CD8-positive, alpha-beta memory T cell (primary cell): ENCODE measurements around the gene ATXN7L3B. TPM values are rescaled to one million over a fixed set of nuclear protein-coding genes. Genes with fewer than 3 reads are reported as not detected.

Experiments used
- CTCF ChIA-PET: fragments of 350-600 bp; sonication (Branson Sonifier 250); formaldehyde crosslinking; loops from one replicate; lab custom pipeline; 2021; ENCODE audit warnings: antibody characterized with exemption; lab: Charles Lee
- POLR2A ChIA-PET: fragments of 350-600 bp; sonication (Branson Sonifier 250); formaldehyde crosslinking; loops from one replicate; lab custom pipeline; 2021; ENCODE audit warnings: antibody characterized with exemption; lab: Charles Lee
- DNase-seq, 5 donors: peaks; one replicate each; pipeline versions ENCODE4 v3.0.0 to v3.0.0-alpha.2; 2020 to 2022; ENCODE audit warnings: mixed read lengths in 1 of 5
- H3K27ac ChIP-seq: one replicate; pipeline ENCODE4 v1.7.0; 2013; ENCODE audit warnings: low read depth, mild to moderate bottlenecking, low read length, moderate library complexity
- H3K27me3 ChIP-seq: 2 replicates; pipeline ENCODE4 v1.7.0; 2013; ENCODE audit warnings: low read length, mild to moderate bottlenecking; ENCODE audit not compliant: insufficient read depth, poor library complexity, severe bottlenecking
- H3K36me3 ChIP-seq: 2 replicates; pipeline ENCODE4 v1.7.0; 2013; ENCODE audit warnings: mild to moderate bottlenecking, low read length, moderate library complexity; ENCODE audit not compliant: insufficient read depth
- H3K4me1 ChIP-seq: 2 replicates; pipeline ENCODE4 v1.7.0; 2013; ENCODE audit warnings: mild to moderate bottlenecking, low read length, moderate library complexity; ENCODE audit not compliant: insufficient read depth
- H3K4me3 ChIP-seq: 2 replicates; pipeline ENCODE4 v1.7.0; 2013; ENCODE audit warnings: mild to moderate bottlenecking, low read length
- H3K9me3 ChIP-seq: 2 replicates; pipeline ENCODE4 v1.7.0; 2013; ENCODE audit warnings: mild to moderate bottlenecking, low read length
- H3K27ac Mint-ChIP-seq, 8 donors: one replicate each; pipeline ENCODE4 v1.8.0; 2020 to 2021; ENCODE audit warnings: mixed read lengths in 8 of 8, mild to moderate bottlenecking in 6 of 8, inconsistent platforms in 3 of 8, moderate library complexity in 3 of 8
- H3K27me3 Mint-ChIP-seq, 2 donors: one replicate each; pipeline ENCODE4 v1.8.0; 2020 to 2021; ENCODE audit warnings: mixed read lengths in 2 of 2, mild to moderate bottlenecking in 1 of 2, moderate library complexity in 1 of 2
- H3K36me3 Mint-ChIP-seq, 3 donors: one replicate each; pipeline ENCODE4 v1.8.0; 2020 to 2021; ENCODE audit warnings: mixed read lengths in 3 of 3, inconsistent platforms in 1 of 3, mild to moderate bottlenecking in 1 of 3
- H3K4me1 Mint-ChIP-seq, 3 donors: one replicate each; pipeline ENCODE4 v1.8.0; 2020 to 2021; ENCODE audit warnings: mixed read lengths in 3 of 3, inconsistent platforms in 1 of 3, mild to moderate bottlenecking in 1 of 3
- H3K4me3 Mint-ChIP-seq, 7 donors: one replicate each; pipeline ENCODE4 v1.8.0; 2020 to 2021; ENCODE audit warnings: mixed read lengths in 7 of 7, mild to moderate bottlenecking in 6 of 7, moderate library complexity in 4 of 7, inconsistent platforms in 2 of 7
- H3K9me3 Mint-ChIP-seq, 5 donors: one replicate each; pipeline ENCODE4 v1.8.0; 2020 to 2022; ENCODE audit warnings: mixed read lengths in 5 of 5, mild to moderate bottlenecking in 3 of 5, moderate library complexity in 2 of 5, inconsistent platforms in 1 of 5
- polyA plus RNA-seq: library from polyadenylated mRNA; unstranded; fragments of 300-500 nt; fragmentation: Illumina TruSeq; gene quantifications from one replicate; pipeline ENCODE4 v1.2.3, GENCODE V29; 2021
- total RNA-seq, 2 experiments: library from RNA; stranded (reverse); gene quantifications; one replicate each; pipeline ENCODE4 v1.2.3, GENCODE V29; 2021

The ATXN7L3B gene
- total and polyA plus RNA-seq, 3 experiments from 2014 or later = 21.9 to 22.7 (median 22.5) TPM

DNA sequence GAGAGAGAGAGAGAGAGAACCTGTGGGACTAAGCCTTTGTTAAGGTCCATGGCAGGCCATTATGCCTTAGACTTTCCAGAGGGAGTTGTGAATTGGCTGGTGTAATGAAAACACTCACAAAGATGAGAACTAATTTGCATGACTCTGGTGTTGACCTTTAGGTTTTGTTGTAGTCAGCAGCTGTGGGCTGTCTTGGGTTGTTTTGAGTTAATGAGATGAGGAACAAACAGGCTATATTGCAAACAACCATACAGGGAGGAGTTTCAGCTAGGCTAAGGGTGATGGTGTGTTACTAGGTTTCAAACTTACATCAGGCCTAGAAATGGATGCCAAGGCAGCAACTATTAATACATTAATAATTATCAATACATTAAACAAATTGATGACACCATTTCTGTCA is 26.3 kb downstream of the ATXN7L3B start:
- Histone ChIP-seq H3K9me3 (no peaks in the 10 kb centered on the region), H3K4me1 (no peaks in the 10 kb centered on the region), H3K27ac (no peak overlapping the region), H3K36me3 (no peaks in the 10 kb centered on the region), H3K27me3 (no peaks in the 10 kb centered on the region), H3K4me3 (no peak overlapping the region)
- H3K27me3 Mint-ChIP-seq = peaks cover 0 to 3% of the 10 kb centered on the region in 2 donors
- no peaks in the 10 kb centered on the region for H3K36me3 Mint-ChIP-seq
- H3K27ac Mint-ChIP-seq = no peak overlapping the region
- no peak for DNase-seq
- POLR2A ChIA-PET = no interaction called here
- H3K4me3 Mint-ChIP-seq = no peak overlapping the region
- H3K9me3 Mint-ChIP-seq = no peaks in the 10 kb centered on the region
- H3K4me1 Mint-ChIP-seq = no peaks in the 10 kb centered on the region
- CTCF ChIA-PET = no interaction called here

DNA sequence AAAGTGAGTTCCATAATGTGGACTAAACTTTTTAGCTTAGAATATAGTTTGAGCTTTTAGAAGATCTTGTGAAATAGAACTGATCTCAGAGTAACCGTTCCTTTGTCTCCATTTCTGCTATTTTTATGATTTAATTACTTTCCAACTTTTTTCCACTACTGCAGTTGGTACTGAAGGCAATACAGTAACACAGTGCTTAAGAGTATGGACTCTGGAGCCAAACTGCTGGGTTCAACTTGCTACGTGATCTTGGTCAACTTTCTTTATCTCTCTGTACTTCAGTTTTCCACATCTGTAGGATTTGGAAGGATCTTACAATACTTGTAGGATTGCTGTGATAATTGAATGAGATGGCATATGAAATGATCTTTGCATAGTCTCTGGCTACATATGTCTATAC is 40.9 kb downstream of the ATXN7L3B start:
- no peaks in the 10 kb centered on the region for H3K36me3 Mint-ChIP-seq
- Histone ChIP-seq H3K4me3 (no peak overlapping the region), H3K36me3 (no peaks in the 10 kb centered on the region), H3K27me3 (no peaks in the 10 kb centered on the region), H3K9me3 (no peaks in the 10 kb centered on the region), H3K27ac (no peak overlapping the region), H3K4me1 (no peaks in the 10 kb centered on the region)
- peaks cover 0 to 17% of the 10 kb centered on the region in 2 donors for H3K27me3 Mint-ChIP-seq
- no peaks in the 10 kb centered on the region for H3K9me3 Mint-ChIP-seq
- ChIA-PET POLR2A (no interaction called here), CTCF (no interaction called here)
- no peak for DNase-seq
- no peak overlapping the region for H3K4me3 Mint-ChIP-seq
- no peak overlapping the region for H3K27ac Mint-ChIP-seq
- no peaks in the 10 kb centered on the region for H3K4me1 Mint-ChIP-seq

DNA sequence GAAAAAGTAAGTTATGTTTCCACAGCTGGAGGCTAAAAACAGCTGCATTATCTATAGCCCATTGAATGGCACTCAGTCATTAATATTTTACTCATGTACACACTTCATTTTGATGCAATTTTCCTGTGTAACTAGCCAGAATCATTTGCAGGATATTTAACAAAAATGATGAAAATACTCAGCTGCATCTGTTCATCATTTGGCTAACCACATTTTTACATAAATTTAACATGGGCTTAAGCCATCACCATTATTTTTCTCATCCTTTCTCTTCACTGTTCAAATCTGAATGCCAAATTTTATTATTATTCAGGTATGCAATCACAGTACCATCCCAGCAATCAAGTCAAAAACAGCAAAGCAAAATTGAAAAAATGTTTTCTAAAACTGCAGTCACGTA is 41.8 kb downstream of the ATXN7L3B start:
- peaks cover 0 to 17% of the 10 kb centered on the region in 2 donors for H3K27me3 Mint-ChIP-seq
- no peaks in the 10 kb centered on the region for H3K4me1 Mint-ChIP-seq
- no peak overlapping the region for H3K4me3 Mint-ChIP-seq
- Histone ChIP-seq H3K27ac (no peak overlapping the region), H3K27me3 (no peaks in the 10 kb centered on the region), H3K36me3 (no peaks in the 10 kb centered on the region), H3K9me3 (no peaks in the 10 kb centered on the region), H3K4me3 (no peak overlapping the region), H3K4me1 (no peaks in the 10 kb centered on the region)
- no peaks in the 10 kb centered on the region for H3K9me3 Mint-ChIP-seq
- ChIA-PET CTCF (no interaction called here), POLR2A (no interaction called here)
- no peaks in the 10 kb centered on the region for H3K36me3 Mint-ChIP-seq
- DNase-seq = no peak
- no peak overlapping the region for H3K27ac Mint-ChIP-seq

GRCh38 chr12:74579981-74580380 is 42.3 kb downstream of the ATXN7L3B start:
- Histone ChIP-seq H3K4me3 (no peak overlapping the region), H3K9me3 (no peaks in the 10 kb centered on the region), H3K36me3 (no peaks in the 10 kb centered on the region), H3K4me1 (no peaks in the 10 kb centered on the region), H3K27me3 (no peaks in the 10 kb centered on the region), H3K27ac (no peak overlapping the region)
- H3K27ac Mint-ChIP-seq = no peak overlapping the region
- POLR2A ChIA-PET = no interaction called here
- H3K9me3 Mint-ChIP-seq = no peaks in the 10 kb centered on the region
- H3K4me1 Mint-ChIP-seq = no peaks in the 10 kb centered on the region
- no peak for DNase-seq
- no peak overlapping the region for H3K4me3 Mint-ChIP-seq
- H3K36me3 Mint-ChIP-seq = no peaks in the 10 kb centered on the region
- CTCF ChIA-PET = no interaction called here
- H3K27me3 Mint-ChIP-seq = peaks cover 0 to 17% of the 10 kb centered on the region in 2 donors

- POLR2A ChIA-PET = no interaction called here
- Mint-ChIP-seq H3K27me3 (peaks cover 3 to 14% of the 10 kb centered on the region in 2 donors), H3K36me3 (no peaks in the 10 kb centered on the region), H3K4me3 (no peak overlapping the region), H3K27ac (peak overlapping the region in 1 of 8 donors; percentile 16), H3K4me1 (no peaks in the 10 kb centered on the region), H3K9me3 (no peaks in the 10 kb centered on the region)
- no peaks in the 10 kb centered on the region for H3K27me3 ChIP-seq
- CTCF ChIA-PET = no interaction called here
- no peaks in the 10 kb centered on the region for H3K9me3 ChIP-seq
- no peak overlapping the region for H3K27ac ChIP-seq
- H3K4me1 ChIP-seq = no peaks in the 10 kb centered on the region
- no peaks in the 10 kb centered on the region for H3K36me3 ChIP-seq
- no peak for DNase-seq
- no peak overlapping the region for H3K4me3 ChIP-seq
Measured at GRCh38 chr12:74581439-74581838, 43.8 kb downstream of the ATXN7L3B start.

- Histone ChIP-seq H3K27me3 (no peaks in the 10 kb centered on the region), H3K27ac (no peak overlapping the region), H3K4me1 (no peaks in the 10 kb centered on the region), H3K4me3 (no peak overlapping the region), H3K9me3 (no peaks in the 10 kb centered on the region), H3K36me3 (no peaks in the 10 kb centered on the region)
- no peak overlapping the region for H3K27ac Mint-ChIP-seq
- H3K4me1 Mint-ChIP-seq = no peaks in the 10 kb centered on the region
- DNase-seq = no peak
- H3K4me3 Mint-ChIP-seq = no peak overlapping the region
- H3K36me3 Mint-ChIP-seq = no peaks in the 10 kb centered on the region
- H3K9me3 Mint-ChIP-seq = no peaks in the 10 kb centered on the region
- CTCF ChIA-PET = no interaction called here
- H3K27me3 Mint-ChIP-seq = peaks cover 3 to 4% of the 10 kb centered on the region in 2 donors
- POLR2A ChIA-PET = no interaction called here
Measured at GRCh38 chr12:74584483-74585062, 46.9 kb downstream of the ATXN7L3B start.

DNA sequence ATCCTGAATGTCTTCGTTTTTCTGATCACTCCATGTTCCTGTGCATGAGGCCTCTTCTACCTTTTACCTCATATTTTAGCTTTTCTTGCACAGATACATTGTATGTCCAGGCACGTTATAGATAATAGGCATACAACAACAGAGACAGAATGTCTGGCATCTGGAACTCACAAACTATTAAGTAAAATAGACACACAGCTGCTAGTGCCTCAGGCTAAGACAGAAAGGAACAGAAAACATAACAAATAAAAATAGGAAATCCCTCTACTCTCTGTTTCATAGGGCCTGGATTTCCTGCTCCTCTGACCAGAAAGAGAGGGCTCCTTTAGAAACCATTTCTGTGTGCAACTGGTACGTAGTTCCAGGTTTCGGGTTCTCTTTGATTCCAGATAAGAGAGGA is 48.6 kb downstream of the ATXN7L3B start:
- peaks cover 0 to 3% of the 10 kb centered on the region in 2 donors for H3K27me3 Mint-ChIP-seq
- ChIA-PET CTCF (no interaction called here), POLR2A (no interaction called here)
- no peak overlapping the region for H3K4me3 ChIP-seq
- H3K9me3 ChIP-seq = no peaks in the 10 kb centered on the region
- no peak overlapping the region for H3K27ac Mint-ChIP-seq
- H3K9me3 Mint-ChIP-seq = no peaks in the 10 kb centered on the region
- no peak overlapping the region for H3K27ac ChIP-seq
- no peak for DNase-seq
- H3K4me1 ChIP-seq = no peaks in the 10 kb centered on the region
- H3K4me3 Mint-ChIP-seq = no peak overlapping the region
- H3K36me3 Mint-ChIP-seq = no peaks in the 10 kb centered on the region
- H3K4me1 Mint-ChIP-seq = no peaks in the 10 kb centered on the region
- H3K36me3 ChIP-seq = no peaks in the 10 kb centered on the region
- H3K27me3 ChIP-seq = no peaks in the 10 kb centered on the region
